HL-60 (cell line): ENCODE data around the gene EYS.

Source experiments
- DNase-seq, 2 experiments: peaks; one replicate each; pipeline ENCODE4 v3.0.0-alpha.2; 2010 to 2020; ENCODE audit warnings: low read depth in 1 of 2, low spot score in 1 of 2
- H3K27ac ChIP-seq: fragments of 250-450 bp; sonication (Bioruptor Pico); replicated peaks from 2 replicates; pipeline ENCODE4 v1.5.1; 2020; ENCODE audit warnings: mild to moderate bottlenecking, moderate library complexity
- H3K27me3 ChIP-seq: fragments of 250-450 bp; sonication (Bioruptor Pico); 2 replicates; pipeline ENCODE4 v1.5.1; 2021; ENCODE audit warnings: mild to moderate bottlenecking, moderate library complexity; ENCODE audit not compliant: insufficient read depth, poor library complexity, severe bottlenecking
- H3K4me3 ChIP-seq: replicated peaks from 2 replicates; pipeline ENCODE4 v1.5.1; 2011; ENCODE audit warnings: mild to moderate bottlenecking, control low read depth, low read length; ENCODE audit not compliant: insufficient read depth
- GABPA ChIP-seq: IDR thresholded peaks from 2 replicates; pipeline ENCODE4 v1.6.1; 2012; ENCODE audit warnings: low read depth
- POLR2AphosphoS5 ChIP-seq: IDR thresholded peaks from 2 replicates; pipeline ENCODE4 v1.6.1; 2012; ENCODE audit warnings: low read depth
- SPI1 ChIP-seq: IDR thresholded peaks from 2 replicates; pipeline ENCODE4 v1.6.1; 2012; ENCODE audit warnings: low read depth, mild to moderate bottlenecking, borderline replicate concordance
- TF ChIP-seq, protein P1 (sequence below): IDR thresholded peaks from 2 replicates; pipeline ENCODE4 v1.6.1; 2012; ENCODE audit warnings: low read depth; ENCODE audit not compliant: insufficient replicate concordance
- TF ChIP-seq, protein P2 (sequence below): IDR thresholded peaks from one replicate; pipeline ENCODE4 v1.5.1; 2011; ENCODE audit warnings: low read length, control low read depth, inconsistent platforms; ENCODE audit not compliant: insufficient read depth

EYS gene

DNA sequence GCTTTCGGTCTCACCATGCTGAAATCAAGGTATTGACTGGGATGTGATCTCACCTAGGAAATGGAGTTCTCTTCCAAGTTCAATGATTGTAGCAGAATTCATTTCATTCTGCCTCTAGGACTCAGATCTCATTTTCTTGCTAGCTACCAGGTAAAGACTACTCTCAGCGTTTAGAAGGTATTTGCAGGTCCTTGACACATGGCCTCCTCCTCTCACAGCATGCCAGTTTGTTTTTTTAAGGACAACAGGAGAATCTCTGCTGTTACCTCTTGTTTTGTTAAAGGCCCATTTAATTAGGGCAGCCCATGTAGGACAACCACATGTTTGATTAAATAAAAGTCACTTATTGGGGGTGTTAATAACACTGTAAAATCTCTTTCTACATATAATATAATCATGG lies 757.8 kb downstream of the EYS start:
- TF ChIP-seq, protein P1, sequence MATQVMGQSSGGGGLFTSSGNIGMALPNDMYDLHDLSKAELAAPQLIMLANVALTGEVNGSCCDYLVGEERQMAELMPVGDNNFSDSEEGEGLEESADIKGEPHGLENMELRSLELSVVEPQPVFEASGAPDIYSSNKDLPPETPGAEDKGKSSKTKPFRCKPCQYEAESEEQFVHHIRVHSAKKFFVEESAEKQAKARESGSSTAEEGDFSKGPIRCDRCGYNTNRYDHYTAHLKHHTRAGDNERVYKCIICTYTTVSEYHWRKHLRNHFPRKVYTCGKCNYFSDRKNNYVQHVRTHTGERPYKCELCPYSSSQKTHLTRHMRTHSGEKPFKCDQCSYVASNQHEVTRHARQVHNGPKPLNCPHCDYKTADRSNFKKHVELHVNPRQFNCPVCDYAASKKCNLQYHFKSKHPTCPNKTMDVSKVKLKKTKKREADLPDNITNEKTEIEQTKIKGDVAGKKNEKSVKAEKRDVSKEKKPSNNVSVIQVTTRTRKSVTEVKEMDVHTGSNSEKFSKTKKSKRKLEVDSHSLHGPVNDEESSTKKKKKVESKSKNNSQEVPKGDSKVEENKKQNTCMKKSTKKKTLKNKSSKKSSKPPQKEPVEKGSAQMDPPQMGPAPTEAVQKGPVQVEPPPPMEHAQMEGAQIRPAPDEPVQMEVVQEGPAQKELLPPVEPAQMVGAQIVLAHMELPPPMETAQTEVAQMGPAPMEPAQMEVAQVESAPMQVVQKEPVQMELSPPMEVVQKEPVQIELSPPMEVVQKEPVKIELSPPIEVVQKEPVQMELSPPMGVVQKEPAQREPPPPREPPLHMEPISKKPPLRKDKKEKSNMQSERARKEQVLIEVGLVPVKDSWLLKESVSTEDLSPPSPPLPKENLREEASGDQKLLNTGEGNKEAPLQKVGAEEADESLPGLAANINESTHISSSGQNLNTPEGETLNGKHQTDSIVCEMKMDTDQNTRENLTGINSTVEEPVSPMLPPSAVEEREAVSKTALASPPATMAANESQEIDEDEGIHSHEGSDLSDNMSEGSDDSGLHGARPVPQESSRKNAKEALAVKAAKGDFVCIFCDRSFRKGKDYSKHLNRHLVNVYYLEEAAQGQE: no peak
- TF ChIP-seq SPI1 (no peak), POLR2AphosphoS5 (no peak), GABPA (no peak)
- TF ChIP-seq, protein P2, sequence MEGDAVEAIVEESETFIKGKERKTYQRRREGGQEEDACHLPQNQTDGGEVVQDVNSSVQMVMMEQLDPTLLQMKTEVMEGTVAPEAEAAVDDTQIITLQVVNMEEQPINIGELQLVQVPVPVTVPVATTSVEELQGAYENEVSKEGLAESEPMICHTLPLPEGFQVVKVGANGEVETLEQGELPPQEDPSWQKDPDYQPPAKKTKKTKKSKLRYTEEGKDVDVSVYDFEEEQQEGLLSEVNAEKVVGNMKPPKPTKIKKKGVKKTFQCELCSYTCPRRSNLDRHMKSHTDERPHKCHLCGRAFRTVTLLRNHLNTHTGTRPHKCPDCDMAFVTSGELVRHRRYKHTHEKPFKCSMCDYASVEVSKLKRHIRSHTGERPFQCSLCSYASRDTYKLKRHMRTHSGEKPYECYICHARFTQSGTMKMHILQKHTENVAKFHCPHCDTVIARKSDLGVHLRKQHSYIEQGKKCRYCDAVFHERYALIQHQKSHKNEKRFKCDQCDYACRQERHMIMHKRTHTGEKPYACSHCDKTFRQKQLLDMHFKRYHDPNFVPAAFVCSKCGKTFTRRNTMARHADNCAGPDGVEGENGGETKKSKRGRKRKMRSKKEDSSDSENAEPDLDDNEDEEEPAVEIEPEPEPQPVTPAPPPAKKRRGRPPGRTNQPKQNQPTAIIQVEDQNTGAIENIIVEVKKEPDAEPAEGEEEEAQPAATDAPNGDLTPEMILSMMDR: no peak
- Histone ChIP-seq H3K27me3 (no peaks in the 10 kb centered on the region), H3K27ac (no peak overlapping the region), H3K4me3 (no peak overlapping the region)
- DNase-seq: no peak

DNA sequence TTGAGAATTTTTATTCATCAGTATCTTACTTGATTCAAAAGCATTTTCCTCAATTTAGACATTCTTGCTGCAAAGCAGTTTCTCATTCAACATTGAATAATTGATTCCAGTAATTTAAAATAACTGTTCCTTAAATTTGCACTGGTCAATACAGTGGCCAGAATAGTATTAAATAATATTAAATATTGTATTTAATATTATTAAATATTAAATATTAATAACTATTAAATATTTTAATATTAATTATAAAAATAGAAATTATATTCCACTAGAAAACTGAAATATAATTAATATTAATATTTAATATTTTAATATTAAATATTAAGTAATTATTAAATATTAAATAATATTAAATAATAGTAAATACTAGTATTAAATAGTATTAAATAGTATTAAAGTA lies 758.8 kb downstream of the EYS start:
- no peak for DNase-seq
- Histone ChIP-seq H3K27me3 (no peaks in the 10 kb centered on the region), H3K27ac (no peak overlapping the region), H3K4me3 (no peak overlapping the region)
- TF ChIP-seq SPI1 (no peak), GABPA (no peak), POLR2AphosphoS5 (no peak)
- TF ChIP-seq, protein P2: no peak
- TF ChIP-seq, protein P1: no peak

DNA sequence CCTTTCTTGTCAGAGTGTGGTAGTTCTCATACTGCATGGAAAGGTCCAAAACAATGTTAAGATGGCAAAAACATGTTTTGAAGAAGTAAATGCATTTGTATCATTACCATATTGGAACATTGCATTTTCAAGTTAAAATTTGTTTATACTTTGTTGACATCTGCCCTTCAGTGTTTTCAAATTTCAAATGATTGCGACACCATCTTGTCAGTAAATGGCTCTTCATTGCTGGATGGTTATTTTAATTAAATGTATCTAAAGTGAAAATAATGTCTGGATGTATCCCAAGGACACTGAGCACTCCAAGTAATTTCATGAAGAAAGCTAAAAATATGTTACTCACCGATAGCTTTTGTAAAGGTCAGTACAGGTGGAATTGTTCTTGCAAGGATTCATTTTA lies 761.6 kb downstream of the EYS start:
- TF ChIP-seq GABPA: no peak
- TF ChIP-seq POLR2AphosphoS5: no peak
- TF ChIP-seq, protein P1: no peak
- TF ChIP-seq SPI1: no peak
- TF ChIP-seq, protein P2: no peak
- H3K27ac ChIP-seq: no peak overlapping the region
- no peaks in the 10 kb centered on the region for H3K27me3 ChIP-seq
- DNase-seq: no peak
- H3K4me3 ChIP-seq: no peak overlapping the region
